ENCODE results near the gene MSRB3.

Gene MSRB3

DNA sequence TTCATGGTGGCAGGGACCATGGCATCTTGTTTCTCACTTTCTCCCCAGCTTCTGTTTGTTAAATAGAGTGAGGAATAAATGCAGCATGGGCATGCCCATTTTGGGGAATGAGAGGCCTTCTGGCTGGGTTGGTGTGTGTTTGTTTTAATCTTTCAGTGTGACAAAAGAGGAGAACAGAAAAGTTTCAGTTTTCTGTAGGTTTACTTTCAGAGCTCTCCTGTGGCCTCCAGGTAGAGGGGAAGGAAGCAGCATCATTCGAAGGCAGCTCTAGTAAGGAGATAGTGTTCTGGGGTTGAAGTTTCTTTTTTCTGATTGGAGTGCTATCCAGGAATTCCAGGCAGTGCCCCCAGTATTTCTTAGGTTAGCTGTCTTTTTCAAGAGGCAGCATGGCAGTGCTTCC lies 15.3 kb downstream of the MSRB3 start:
- Histone ChIP-seq H3K36me3 (ENCODE audit: control insufficient read depth in 1 of 2, insufficient read depth in 2 of 2, low read length in 2 of 2) (no peaks in the 10 kb centered on the region), H3K9me3 (ENCODE audit: control insufficient read depth in 1 of 2, low read length in 2 of 2) (no peaks in the 10 kb centered on the region), H3K4me3 (ENCODE audit: low read depth in 1 of 2, low read length in 2 of 2) (no peak overlapping the region), H3K4me1 (ENCODE audit: control insufficient read depth in 1 of 2, insufficient read depth in 2 of 2, low read length in 2 of 2) (peaks cover 0 to 13% of the 10 kb centered on the region in 2 donors), H3K27ac (ENCODE audit: low read length) (no peak overlapping the region), H3K27me3 (ENCODE audit: low read depth, low read length) (no peaks in the 10 kb centered on the region)

DNA sequence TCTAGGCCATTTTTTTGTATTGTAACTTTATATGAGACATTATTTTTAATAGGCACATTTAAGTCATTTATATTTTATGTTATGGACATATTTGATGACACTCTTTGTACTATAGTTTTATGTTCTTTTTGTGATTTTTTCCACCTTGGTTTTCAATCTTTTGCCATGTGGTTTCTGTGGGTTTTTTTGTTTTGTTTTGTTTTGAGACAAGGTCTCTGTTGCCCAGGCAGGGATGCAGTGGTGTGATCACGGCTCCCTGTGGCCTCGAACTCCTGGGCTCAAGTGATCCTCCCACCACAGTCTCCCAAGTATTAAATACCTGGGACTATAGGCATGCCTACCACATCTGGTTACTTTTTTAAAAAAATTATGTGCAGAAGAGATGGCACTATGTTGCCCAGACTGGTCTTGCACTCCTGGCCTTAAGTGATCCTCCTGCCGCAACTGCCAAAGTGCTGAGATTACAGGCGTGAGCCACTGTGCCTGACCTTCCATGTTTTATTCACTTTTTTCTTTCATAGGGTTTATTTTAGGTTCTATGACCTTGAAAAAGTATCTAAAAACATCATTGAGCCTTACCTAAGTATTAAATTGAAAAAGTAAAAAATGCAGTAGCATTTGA lies 16.3 kb downstream of the MSRB3 start:
- Histone ChIP-seq H3K27ac (ENCODE audit: low read length) (no peak overlapping the region), H3K9me3 (ENCODE audit: control insufficient read depth in 1 of 2, low read length in 2 of 2) (no peaks in the 10 kb centered on the region), H3K27me3 (ENCODE audit: low read depth, low read length) (no peaks in the 10 kb centered on the region), H3K36me3 (ENCODE audit: control insufficient read depth in 1 of 2, insufficient read depth in 2 of 2, low read length in 2 of 2) (no peaks in the 10 kb centered on the region), H3K4me1 (ENCODE audit: control insufficient read depth in 1 of 2, insufficient read depth in 2 of 2, low read length in 2 of 2) (peaks cover 0 to 20% of the 10 kb centered on the region in 2 donors), H3K4me3 (ENCODE audit: low read depth in 1 of 2, low read length in 2 of 2) (no peak overlapping the region)

DNA sequence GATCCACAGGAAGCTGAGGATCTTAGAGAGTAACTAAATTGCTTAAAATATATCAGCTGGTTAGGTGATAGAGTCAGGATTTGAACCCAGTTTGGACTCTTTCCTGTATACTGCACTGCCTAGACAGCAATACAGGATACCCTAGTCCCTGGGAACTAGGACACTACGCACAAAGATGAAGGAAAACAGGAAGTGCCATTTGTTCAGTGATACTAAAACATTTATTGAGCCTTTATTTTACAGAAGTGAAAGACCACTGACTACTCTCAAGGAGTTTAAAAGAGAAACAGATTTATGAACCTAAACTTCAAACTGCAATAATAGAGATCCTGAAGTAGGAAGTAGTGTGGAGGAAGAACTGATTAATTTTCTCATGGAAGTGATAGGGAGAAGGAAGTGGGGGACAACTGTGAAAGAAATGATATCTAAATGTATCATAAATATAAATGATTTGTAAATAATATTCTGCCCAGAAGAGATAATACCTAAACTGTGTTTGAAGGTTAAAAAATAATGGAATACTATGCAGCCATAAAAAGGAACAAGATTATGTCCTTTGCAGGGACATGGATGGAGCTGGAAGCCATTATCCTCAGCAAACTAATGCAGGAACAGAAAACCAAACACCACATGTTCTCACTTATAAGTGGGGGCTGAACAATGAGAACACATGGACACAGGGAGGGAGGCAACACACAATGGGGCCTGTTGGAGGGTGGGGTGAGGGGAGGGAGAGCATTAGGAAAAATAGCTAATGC lies 18.2 kb downstream of the MSRB3 start:
- H3K27me3 ChIP-seq (ENCODE audit: low read depth, low read length), result no peaks in the 10 kb centered on the region
- H3K4me1 ChIP-seq (ENCODE audit: control insufficient read depth in 1 of 2, insufficient read depth in 2 of 2, low read length in 2 of 2), result peaks cover 0 to 30% of the 10 kb centered on the region in 2 donors
- no peaks in the 10 kb centered on the region for H3K36me3 ChIP-seq (ENCODE audit: control insufficient read depth in 1 of 2, insufficient read depth in 2 of 2, low read length in 2 of 2)
- H3K27ac ChIP-seq (ENCODE audit: low read length), result no peak overlapping the region
- H3K4me3 ChIP-seq (ENCODE audit: low read depth in 1 of 2, low read length in 2 of 2), result no peak overlapping the region
- no peaks in the 10 kb centered on the region for H3K9me3 ChIP-seq (ENCODE audit: control insufficient read depth in 1 of 2, low read length in 2 of 2)

DNA sequence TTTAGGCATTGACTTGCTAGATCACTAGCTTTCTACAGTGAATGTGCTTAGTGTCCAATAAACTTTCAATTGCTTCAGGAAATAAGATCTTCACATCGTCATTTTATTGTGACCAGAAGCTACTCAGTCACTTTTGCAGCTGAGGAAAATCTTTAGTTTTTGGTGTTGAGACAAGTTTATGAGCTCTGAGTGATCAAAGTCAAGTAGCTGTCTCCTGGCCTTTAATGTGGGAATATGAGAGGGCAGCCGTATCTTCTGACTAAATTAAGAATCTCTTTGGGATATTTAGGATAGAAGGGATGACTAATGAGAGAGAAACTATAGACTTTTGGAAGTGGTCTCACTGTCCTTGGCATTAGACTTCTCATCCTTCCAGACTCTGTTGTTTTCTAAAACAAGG lies 21.6 kb downstream of the MSRB3 start:
- H3K4me1 ChIP-seq (ENCODE audit: control insufficient read depth in 1 of 2, insufficient read depth in 2 of 2, low read length in 2 of 2), result peaks cover 0 to 26% of the 10 kb centered on the region in 2 donors
- no peaks in the 10 kb centered on the region for H3K27me3 ChIP-seq (ENCODE audit: low read depth, low read length)
- no peak overlapping the region for H3K27ac ChIP-seq (ENCODE audit: low read length)
- H3K4me3 ChIP-seq (ENCODE audit: low read depth in 1 of 2, low read length in 2 of 2), result no peak overlapping the region
- H3K36me3 ChIP-seq (ENCODE audit: control insufficient read depth in 1 of 2, insufficient read depth in 2 of 2, low read length in 2 of 2), result no peaks in the 10 kb centered on the region
- H3K9me3 ChIP-seq (ENCODE audit: control insufficient read depth in 1 of 2, low read length in 2 of 2), result no peaks in the 10 kb centered on the region

DNA sequence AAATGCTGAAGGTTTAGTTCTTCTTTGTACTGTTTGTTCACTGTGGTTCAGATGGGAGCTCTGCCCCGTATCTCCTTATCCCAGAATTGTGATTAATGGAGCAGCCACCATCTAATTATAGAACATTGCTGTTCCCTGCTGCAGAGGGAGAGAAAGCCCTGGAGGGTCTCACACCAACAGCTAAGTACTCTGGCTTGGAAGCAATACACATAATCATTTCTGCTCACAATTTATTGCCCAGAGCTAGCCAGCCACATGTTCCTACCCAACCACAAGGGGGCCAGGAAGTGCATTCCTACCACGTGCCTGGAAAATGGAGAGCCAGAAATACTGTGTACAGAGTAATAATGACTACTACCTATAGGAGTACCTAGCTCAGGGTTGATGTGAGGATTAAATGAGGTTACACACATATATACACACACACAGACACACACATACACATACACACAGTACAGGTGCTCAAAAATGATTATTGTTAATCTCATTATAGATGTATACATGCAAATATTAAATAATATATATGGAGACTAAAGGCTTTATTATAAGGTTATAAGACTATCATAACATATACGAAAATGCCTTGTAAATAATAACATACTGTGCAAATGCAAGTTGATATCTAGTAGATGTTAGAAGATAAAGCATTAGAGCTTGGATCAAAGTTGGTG lies 22.3 kb downstream of the MSRB3 start:
- Histone ChIP-seq H3K36me3 (ENCODE audit: control insufficient read depth in 1 of 2, insufficient read depth in 2 of 2, low read length in 2 of 2) (no peaks in the 10 kb centered on the region), H3K4me3 (ENCODE audit: low read depth in 1 of 2, low read length in 2 of 2) (no peak overlapping the region), H3K4me1 (ENCODE audit: control insufficient read depth in 1 of 2, insufficient read depth in 2 of 2, low read length in 2 of 2) (peaks cover 0 to 27% of the 10 kb centered on the region in 2 donors), H3K27ac (ENCODE audit: low read length) (no peak overlapping the region), H3K27me3 (ENCODE audit: low read depth, low read length) (no peaks in the 10 kb centered on the region), H3K9me3 (ENCODE audit: control insufficient read depth in 1 of 2, low read length in 2 of 2) (no peaks in the 10 kb centered on the region)

GRCh38 chr12:65302891-65303290 lies 24.4 kb downstream of the MSRB3 start:
- H3K27ac ChIP-seq (ENCODE audit: low read length), result no peak overlapping the region
- no peak overlapping the region for H3K4me3 ChIP-seq (ENCODE audit: low read depth in 1 of 2, low read length in 2 of 2)
- no peaks in the 10 kb centered on the region for H3K36me3 ChIP-seq (ENCODE audit: control insufficient read depth in 1 of 2, insufficient read depth in 2 of 2, low read length in 2 of 2)
- H3K9me3 ChIP-seq (ENCODE audit: control insufficient read depth in 1 of 2, low read length in 2 of 2), result no peaks in the 10 kb centered on the region
- peaks cover 0 to 42% of the 10 kb centered on the region in 2 donors for H3K4me1 ChIP-seq (ENCODE audit: control insufficient read depth in 1 of 2, insufficient read depth in 2 of 2, low read length in 2 of 2)
- H3K27me3 ChIP-seq (ENCODE audit: low read depth, low read length), result no peaks in the 10 kb centered on the region

- Histone ChIP-seq H3K36me3 (ENCODE audit: control insufficient read depth in 1 of 2, insufficient read depth in 2 of 2, low read length in 2 of 2) (no peaks in the 10 kb centered on the region), H3K4me1 (ENCODE audit: control insufficient read depth in 1 of 2, insufficient read depth in 2 of 2, low read length in 2 of 2) (peaks cover 0 to 47% of the 10 kb centered on the region in 2 donors), H3K27me3 (ENCODE audit: low read depth, low read length) (no peaks in the 10 kb centered on the region), H3K9me3 (ENCODE audit: control insufficient read depth in 1 of 2, low read length in 2 of 2) (no peaks in the 10 kb centered on the region), H3K4me3 (ENCODE audit: low read depth in 1 of 2, low read length in 2 of 2) (no peak overlapping the region), H3K27ac (ENCODE audit: low read length) (no peak overlapping the region)
Measured at GRCh38 chr12:65305346-65305950, 27.0 kb downstream of the MSRB3 start.

DNA sequence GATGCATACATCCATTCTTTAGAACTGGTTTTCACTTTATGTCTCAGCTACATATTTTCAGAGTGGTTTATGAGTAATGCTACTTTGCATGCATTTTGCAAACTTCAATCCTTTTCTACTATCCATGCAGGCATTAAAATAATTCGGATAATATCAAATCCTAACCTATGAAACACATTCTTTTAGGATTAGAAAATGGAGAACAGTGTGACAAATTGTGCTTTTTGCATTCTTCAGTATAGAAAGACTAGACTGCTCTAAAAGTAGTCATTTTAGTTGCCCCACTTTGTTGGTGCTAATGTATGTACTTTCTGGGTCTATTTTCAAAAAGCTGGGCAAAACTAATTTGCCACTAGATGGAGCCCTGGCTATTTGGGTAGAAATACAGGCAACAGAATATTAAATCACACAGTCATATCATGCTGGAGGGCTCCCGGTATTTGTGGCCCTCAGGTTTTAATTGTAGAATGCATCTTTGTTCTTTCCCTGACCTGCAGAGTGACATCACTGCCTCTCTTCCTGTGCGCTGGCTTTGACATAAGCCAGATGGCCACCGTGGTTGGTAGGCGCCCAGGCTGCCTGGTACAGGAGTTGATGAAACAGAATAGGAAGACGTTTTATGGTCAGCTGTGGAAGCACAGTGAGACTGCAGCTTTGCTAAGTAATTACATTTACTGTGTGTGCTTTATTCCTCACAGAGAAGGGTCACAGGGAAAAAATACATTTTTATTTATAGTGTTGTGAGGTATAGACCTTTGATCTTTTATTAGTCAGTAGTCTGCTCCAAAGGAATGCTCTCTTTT lies 28.1 kb downstream of the MSRB3 start:
- H3K9me3 ChIP-seq (ENCODE audit: control insufficient read depth in 1 of 2, low read length in 2 of 2), result no peaks in the 10 kb centered on the region
- H3K4me3 ChIP-seq (ENCODE audit: low read depth in 1 of 2, low read length in 2 of 2), result no peak overlapping the region
- no peaks in the 10 kb centered on the region for H3K27me3 ChIP-seq (ENCODE audit: low read depth, low read length)
- peaks cover 0 to 48% of the 10 kb centered on the region in 2 donors for H3K4me1 ChIP-seq (ENCODE audit: control insufficient read depth in 1 of 2, insufficient read depth in 2 of 2, low read length in 2 of 2)
- H3K36me3 ChIP-seq (ENCODE audit: control insufficient read depth in 1 of 2, insufficient read depth in 2 of 2, low read length in 2 of 2), result no peaks in the 10 kb centered on the region
- H3K27ac ChIP-seq (ENCODE audit: low read length), result no peak overlapping the region

DNA sequence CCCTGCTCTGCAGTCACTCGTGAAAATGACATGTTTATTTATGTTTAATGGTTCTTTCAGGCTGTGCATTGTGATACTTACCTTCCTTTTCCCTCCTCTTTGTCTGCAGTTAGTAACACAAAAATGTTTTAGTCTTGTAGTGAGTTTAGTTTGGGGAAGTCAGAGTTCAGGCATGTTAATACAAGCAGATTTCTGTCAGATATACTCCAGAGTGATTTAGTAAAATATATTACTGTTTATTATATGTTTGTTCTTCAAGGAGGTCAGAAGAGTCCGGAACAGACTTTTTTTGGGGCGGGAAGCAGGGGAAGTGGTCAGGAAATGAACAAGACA lies 28.7 kb downstream of the MSRB3 start:
- Histone ChIP-seq H3K4me1 (ENCODE audit: control insufficient read depth in 1 of 2, insufficient read depth in 2 of 2, low read length in 2 of 2) (peaks cover 0 to 48% of the 10 kb centered on the region in 2 donors), H3K27me3 (ENCODE audit: low read depth, low read length) (no peaks in the 10 kb centered on the region), H3K4me3 (ENCODE audit: low read depth in 1 of 2, low read length in 2 of 2) (no peak overlapping the region), H3K27ac (ENCODE audit: low read length) (no peak overlapping the region), H3K36me3 (ENCODE audit: control insufficient read depth in 1 of 2, insufficient read depth in 2 of 2, low read length in 2 of 2) (no peaks in the 10 kb centered on the region), H3K9me3 (ENCODE audit: control insufficient read depth in 1 of 2, low read length in 2 of 2) (no peaks in the 10 kb centered on the region)

GRCh38 chr12:65308006-65308405 lies 29.5 kb downstream of the MSRB3 start:
- Histone ChIP-seq H3K27ac (ENCODE audit: low read length) (no peak overlapping the region), H3K27me3 (ENCODE audit: low read depth, low read length) (no peaks in the 10 kb centered on the region), H3K36me3 (ENCODE audit: control insufficient read depth in 1 of 2, insufficient read depth in 2 of 2, low read length in 2 of 2) (no peaks in the 10 kb centered on the region), H3K9me3 (ENCODE audit: control insufficient read depth in 1 of 2, low read length in 2 of 2) (no peaks in the 10 kb centered on the region), H3K4me3 (ENCODE audit: low read depth in 1 of 2, low read length in 2 of 2) (no peak overlapping the region), H3K4me1 (ENCODE audit: control insufficient read depth in 1 of 2, insufficient read depth in 2 of 2, low read length in 2 of 2) (peaks cover 0 to 40% of the 10 kb centered on the region in 2 donors)
